GM18870 (cell line): ENCODE results near the gene RAC3.

Experiments used
- ATAC-seq: cut with Tn5 transposase; IDR thresholded peaks from one replicate; pipeline ENCODE4 v1.9.1; 2021; ENCODE audit warnings: moderate library complexity; ENCODE audit not compliant: unreplicated experiment

The RAC3 gene

GRCh38 chr17:82031303-82031884 is at the start of gene RAC3:
Gene RAC3 (plus strand): TSS chr17:82031678. CDS start chr17:82031762, 84 bp downstream.
- no peak for ATAC-seq

DNA sequence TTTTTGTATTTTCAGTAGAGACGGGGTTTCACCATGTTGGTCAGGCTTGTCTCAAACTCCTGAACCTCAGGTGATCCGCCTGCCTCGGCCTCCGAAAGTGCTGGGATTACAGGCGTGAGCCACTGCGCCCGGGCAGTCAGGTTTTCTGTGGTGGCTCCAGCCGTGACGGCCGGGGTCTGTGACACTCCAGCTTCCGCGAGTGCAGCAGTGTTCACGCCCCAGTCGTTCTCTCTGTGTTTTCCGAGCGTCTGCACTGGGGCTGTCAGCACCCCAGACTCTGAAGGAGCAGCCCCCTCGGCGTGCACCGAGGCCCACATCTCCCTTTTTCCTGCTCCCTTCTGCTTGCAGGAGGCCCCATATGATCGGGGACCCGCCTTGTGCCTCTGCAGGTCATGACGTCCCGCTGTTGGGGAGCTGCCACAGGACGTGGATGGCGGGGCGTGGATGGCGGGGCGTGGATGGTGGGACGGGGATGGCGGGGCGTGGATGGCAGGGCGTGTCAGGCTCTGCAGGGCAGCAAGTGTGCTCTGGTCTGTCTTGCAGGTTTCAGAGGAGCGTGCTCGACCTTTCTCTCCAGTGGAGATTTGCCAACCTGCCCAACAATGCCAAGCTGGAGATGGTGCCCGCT is 48.4 kb upstream of the RAC3 start:
- ATAC-seq, result no peak

- ATAC-seq, result no peak
These were observed 47.7 kb upstream of the RAC3 start for GRCh38 chr17:81983639-81984373.

DNA sequence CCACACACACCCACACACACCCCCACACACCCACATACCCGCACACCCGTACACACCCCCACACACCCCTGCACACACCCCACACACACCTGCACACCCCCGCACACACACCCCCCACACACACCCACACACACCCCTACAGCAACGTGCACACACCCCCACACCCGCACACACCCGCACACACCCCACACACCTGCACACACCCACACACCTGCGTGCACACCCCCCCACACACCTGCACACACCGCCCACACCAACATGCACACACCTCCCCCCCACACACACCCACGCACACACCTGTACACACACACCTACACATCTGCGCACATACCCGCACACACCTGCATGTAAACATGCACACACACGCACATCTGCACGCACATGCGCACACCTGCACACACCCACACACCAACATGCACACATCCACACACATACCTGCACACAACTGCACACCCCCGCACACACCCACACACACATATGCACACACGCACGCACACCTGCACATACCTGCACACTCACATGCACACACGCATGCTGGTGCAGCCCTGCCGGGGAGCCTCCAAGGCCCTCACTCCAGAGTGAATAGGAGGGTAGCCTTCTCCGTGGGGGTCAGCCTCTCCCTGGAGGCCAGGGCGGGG is 46.6 kb upstream of the RAC3 start:
- no peak for ATAC-seq

DNA sequence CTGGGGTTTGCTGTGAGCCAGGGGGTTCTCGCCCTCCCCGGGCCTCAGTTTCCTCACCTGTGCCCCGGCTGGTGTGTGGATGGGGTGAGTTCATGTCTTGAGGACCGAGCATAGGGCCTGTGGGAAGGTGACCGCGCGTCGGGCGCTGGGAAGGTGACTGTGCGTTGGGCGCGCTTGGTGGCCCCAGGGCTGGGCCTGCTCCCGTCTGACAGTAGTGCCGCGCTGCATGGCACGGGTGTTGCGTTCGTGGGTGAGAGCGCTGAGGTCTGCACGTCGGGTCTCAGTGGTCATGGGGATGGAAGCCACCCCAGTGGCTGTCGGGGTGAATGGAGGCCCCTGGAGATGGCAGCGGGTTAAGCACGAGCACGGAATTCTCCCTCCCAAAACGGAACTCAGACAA is 44.9 kb upstream of the RAC3 start:
- no peak for ATAC-seq

- no peak for ATAC-seq
These were observed 44.2 kb upstream of the RAC3 start for GRCh38 chr17:81987161-81987770.

DNA sequence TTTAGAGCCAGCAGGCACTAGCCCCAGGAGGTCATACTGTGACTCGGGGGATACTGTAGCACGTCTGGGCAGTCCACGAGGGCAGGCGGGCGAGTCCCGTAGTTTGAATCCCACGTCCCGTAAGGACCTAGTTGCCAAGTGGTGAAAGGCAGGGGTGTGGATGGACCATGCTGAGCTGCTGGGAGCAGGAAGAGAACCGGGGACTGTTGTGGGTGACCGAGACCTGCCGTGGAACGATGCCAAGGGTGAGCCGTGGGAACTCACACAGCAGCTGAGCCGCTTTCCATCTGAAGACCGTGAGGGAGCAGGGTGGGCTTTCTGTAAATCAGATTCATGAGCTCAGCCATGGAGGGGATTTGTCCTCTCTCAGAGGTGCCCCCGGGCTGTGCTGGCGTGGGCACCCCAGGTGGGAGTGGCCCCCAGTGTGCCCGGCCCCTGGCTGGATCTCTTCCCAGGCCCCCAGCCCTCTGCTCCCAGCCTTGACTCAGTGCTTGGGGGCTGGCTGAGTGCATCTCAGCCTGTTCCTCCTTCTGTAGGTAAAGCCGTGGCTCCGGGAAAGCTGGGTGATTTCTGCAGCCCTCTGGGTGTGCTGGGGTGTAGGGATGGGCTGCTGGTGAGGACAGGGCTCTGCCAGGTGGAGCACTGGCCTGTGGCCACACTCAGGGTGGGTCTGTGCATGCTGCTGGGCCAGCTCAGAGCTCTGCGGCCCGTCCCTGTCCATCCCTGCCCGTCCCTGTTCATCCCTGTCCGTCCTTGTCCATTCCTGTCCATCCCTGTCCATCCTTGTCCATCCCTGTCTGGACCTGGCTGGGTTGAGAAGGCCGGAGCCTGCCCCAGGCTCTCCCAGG is 40.4 kb upstream of the RAC3 start:
- no peak for ATAC-seq

- no peak for ATAC-seq
These were observed 39.7 kb upstream of the RAC3 start for GRCh38 chr17:81991684-81992305.

DNA sequence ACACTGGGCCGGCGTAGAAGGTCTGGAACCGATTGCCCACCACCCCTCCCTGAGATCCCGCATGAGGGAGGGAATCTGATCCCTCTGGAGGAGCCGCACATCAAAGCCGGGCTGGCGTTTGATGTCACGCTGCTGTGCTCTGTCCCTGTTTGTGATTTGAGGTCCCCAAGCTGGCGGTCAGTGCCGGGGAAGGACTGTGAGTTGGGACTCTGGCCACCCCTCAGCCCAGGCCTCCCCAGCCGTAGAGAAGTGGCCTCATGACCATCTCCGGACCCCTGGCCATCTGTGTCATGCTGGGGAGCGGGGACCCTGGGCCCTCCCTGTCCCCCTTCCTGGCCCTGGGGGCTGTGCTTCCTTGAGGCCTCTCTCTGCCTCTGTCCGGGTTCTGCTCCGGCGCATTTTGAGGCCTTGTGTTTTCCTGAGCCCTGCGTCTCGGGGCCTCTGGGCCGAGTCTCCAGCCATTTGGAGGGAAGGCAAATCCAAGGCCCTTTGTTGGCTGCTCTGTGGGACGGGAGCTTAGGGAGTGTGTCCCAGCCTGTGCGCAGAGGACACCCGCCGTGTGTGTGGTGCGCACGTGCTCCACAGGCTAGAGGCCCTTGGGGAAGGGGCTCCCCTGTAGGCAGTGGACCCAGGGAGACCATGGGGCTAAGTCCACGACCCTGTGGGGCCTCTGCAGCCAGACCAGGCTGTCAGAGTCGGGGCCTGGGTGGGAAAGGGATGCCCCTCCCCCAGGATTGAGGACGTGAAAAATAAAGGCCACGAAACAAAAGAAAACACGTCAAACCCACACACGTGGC is 39.0 kb upstream of the RAC3 start:
- ATAC-seq, result no peak

DNA sequence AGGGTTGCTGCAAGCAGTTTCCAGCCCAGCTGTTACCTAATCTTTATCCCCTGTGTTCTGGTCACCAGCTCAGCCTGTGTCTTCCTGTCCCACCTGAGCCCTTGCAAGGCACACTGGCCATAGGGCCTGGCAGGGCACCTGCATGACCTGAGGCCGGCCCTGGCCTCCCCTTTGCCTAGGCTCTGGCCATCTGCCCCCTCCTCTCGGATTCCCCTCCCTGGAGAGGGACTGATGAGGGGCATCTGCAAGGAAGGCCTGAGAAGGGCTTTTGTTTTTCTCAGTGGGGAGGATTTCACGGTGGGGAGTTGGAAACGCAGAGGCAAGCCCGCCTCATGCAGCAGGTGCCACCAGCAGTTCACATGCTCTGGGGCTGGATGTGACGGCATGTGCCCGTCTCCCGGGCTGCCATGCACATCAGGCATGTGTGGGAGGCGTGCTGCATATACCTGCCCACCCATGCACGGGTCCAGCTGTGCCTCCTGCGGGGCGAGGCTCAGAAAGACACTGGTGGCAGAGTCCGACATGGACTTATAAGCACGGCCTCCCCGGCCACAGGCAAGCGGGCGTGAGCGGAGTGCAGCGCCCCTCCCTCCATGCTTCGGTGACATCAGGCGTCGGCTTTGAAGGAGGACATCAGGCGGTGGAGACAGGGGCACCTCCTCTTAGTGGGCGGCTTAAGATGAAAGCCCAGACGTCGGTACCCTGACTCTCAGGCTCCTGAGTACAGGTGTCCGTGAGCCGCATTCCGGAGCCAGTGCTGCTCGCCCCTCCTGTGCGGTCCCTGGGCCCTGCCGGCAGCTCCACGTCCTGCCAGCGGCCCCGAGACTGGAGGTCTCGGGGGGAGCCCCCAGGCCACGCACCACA is 37.5 kb upstream of the RAC3 start:
- no peak for ATAC-seq

- no peak for ATAC-seq
These were observed 36.6 kb upstream of the RAC3 start for GRCh38 chr17:81994593-81995462.

GRCh38 chr17:81995463-81996231 is 35.8 kb upstream of the RAC3 start:
- ATAC-seq, result no peak

- ATAC-seq, result no peak
These were observed 35.2 kb upstream of the RAC3 start for GRCh38 chr17:81996232-81996756.

DNA sequence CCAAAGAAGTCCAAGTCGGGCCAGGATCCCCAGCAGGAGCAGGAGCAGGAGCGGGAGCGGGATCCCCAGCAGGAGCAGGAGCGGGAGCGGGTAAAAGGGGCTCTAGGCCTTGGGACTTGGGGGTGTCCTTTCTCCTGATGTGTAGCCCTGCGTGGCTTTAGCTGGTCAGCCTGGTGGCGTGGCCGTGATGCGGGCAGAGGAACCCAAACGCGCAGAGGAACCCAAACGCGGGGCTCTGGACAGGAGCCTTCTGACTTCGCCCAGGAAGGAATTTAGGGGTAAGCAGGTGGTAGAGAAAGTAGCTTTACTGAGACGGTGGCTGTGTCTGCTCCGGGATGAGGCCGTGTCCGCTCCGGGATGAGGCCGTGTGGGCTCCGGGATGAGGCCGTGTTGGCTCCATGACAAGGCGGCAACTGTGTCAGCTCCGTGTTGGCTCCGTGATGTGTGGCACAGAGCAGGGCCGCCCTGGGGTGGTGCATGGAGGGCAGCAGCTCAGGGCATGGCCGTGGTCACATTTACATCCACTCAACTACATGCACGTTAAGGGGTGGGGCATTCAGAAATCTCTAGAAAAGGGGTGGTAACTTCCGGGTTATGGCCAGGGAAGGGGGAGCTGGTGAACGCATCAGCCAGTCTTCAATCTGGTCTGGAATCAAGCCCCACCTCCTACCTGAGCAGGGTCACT is 34.6 kb upstream of the RAC3 start:
- ATAC-seq, result no peak

GRCh38 chr17:81998212-81998611 is 33.3 kb upstream of the RAC3 start:
- ATAC-seq, result no peak
